GM10248 (cell line): ENCODE results near the gene ERBB3.
A peak's percentile ranks its signal among the peaks of the same experiment; 100 is the strongest.
"Not testable (repeated sequence)": the region's sequence is repeated elsewhere in the genome, so short reads cannot be mapped to it uniquely, and the experiment has no call there.

Experiments
- CTCF ChIA-PET: fragments of 300-600 bp; sonication (Branson Sonifier 250); formaldehyde crosslinking; extraction: SDS; loops from one replicate; lab custom pipeline; 2021; ENCODE audit warnings: antibody characterized with exemption; lab: Yijun Ruan, JAX
- POLR2A ChIA-PET: fragments of 350-650 bp; sonication (Branson Sonifier 250); formaldehyde crosslinking; extraction: SDS; loops from one replicate; lab custom pipeline; 2020; ENCODE audit warnings: antibody characterized with exemption; lab: Yijun Ruan, JAX
- DNase-seq: peaks from one replicate; pipeline ENCODE4 v3.0.0; 2012; ENCODE audit errors: extremely low spot score
- CTCF ChIP-seq: IDR thresholded peaks from 2 replicates; pipeline ENCODE4 v1.5.1; 2012; ENCODE audit warnings: mild to moderate bottlenecking, low read depth; ENCODE audit errors: extremely low read depth, missing control alignments, control extremely low read depth

Gene ERBB3

DNA sequence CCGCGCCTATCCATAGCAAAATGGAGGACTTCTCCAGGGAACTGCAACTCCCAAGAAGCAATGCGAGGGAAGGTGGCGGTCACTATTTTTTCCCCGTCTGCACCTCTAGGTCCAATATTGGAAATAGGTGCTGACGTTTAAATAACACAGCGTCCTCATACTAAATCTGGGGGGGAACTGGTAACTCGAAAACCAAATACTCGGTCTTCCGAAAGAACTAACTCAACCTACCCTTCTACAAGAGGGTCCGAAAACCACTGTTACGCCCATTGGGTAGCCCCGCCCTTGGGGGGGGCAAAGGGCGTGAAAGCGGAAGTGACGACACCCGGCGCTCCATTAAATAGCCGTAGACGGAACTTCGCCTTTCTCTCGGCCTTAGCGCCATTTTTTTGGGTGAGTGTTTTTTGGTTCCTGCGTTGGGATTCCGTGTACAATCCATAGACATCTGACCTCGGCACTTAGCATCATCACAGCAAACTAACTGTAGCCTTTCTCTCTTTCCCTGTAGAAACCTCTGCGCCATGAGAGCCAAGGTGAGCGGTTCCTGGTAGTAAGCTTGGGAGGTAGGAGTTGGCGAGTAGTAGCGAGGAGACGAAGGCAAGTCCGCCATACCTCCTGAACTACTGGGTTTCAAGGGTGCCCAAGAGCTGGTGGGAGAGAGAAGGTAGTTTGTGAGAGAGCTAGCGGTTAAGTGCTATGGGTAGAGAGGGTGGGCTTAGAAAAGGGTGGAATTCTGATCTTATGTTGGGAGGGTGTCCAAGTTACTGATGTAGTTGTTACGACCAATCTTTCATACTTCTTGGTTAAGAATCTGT is 36.5 kb downstream of the ERBB3 start, which contains the start of gene RPL41:
Gene RPL41, plus strand, starts transcription at position 367 of the 815 bp plus-strand sequence.
- ChIA-PET CTCF (interaction anchor here (1.1 to 14.7 kb wide), 9 partner anchors 8 to 520 kb away, joined by 3 to 243 read pairs (median 25); partner anchors contain the start of genes ESYT1, PA2G4, RNF41 and SMARCC2), POLR2A (interaction anchor here (0.6 to 5.0 kb wide), 8 partner anchors 11 to 75 kb away, joined by 3 to 56 read pairs (median 3); partner anchors contain the start of genes ESYT1 and PA2G4)
- peak; percentile 84 for DNase-seq
- TF ChIP-seq CTCF, result no peak

DNA sequence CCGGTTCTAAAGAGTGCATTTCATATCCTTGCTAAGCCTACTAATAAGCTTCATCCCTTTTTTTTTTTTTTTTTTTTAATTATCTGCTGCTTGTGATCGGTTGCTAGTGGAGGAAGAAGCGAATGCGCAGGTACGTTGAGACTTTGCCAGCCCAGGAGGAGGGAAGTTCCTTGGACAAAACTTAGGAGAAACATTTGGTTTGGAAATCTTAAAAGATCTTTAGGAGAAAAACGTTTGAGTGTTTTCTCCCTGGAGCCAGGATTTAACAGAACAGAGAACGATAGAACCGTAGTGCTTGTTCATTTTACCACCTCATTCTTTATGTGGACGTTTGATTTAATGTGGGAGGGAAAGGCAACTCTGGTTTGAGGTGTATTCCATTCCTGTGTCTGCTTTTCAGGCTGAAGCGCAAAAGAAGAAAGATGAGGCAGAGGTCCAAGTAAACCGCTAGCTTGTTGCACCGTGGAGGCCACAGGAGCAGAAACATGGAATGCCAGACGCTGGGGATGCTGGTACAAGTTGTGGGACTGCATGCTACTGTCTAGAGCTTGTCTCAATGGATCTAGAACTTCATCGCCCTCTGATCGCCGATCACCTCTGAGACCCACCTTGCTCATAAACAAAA is 37.2 kb downstream of the ERBB3 start:
- ChIA-PET POLR2A (interaction anchor here (0.6 to 5.0 kb wide), 12 partner anchors 10 to 321 kb away, joined by 3 to 56 read pairs (median 4); partner anchors contain the start of genes ESYT1, PA2G4 and SMARCC2), CTCF (interaction anchor here (1.5 to 14.7 kb wide), 11 partner anchors 9 to 520 kb away, joined by 5 to 243 read pairs (median 20); partner anchors contain the start of genes ANKRD52, ESYT1, PA2G4 and RNF41)
- DNase-seq, result not testable (repeated sequence)

DNA sequence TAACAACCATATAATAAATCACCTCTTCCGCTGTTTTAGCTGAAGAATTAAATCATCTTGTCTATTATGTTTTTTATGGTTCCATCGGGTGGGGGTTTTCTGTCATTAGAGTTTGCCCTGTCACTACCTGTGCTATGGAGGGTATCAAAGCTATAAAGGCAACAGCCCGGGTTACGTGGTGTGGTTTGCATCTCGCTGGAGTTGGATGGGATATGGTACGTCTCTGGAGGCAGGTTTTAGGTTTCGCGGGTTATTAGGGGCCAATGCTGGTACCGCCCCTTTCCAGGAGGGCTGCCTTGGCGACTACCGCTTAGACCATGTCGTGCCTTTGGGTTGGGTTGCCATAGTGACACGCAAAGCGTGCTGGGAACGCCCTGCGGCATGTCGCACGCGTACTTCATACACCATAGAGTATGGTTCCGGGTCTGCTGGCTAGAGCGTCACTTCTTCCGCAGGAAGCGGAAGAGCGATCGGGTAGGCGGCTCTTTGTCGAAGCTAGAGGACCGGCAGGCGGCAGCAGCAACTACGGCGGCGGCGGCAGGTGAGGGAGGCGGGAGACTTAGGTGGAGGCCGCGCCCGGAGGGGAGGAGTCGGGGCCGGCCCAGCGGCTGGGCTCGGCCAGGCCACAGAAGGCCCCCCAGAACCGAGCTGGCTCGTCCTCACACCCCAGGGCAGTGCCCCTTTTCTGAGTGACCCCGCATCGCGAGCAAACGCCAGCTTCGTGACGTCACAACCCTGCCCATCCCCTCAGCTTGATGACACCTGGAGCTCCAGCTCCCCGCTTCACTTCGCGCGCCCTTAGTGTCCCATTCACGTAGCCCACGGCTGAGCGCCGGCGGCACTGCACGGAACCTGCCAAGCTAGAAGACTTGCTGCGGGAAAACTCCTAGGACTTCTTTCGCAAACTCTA is 38.1 kb downstream of the ERBB3 start, which contains the start of gene ZC3H10:
Gene ZC3H10, plus strand, starts transcription at position 489 of the 910 bp plus-strand sequence. CDS start 2,297 bp downstream, outside the sequence.
- DNase-seq, result peak; percentile 93
- TF ChIP-seq CTCF, result peak; percentile 62
- POLR2A ChIA-PET, result interaction anchor here (0.6 to 5.0 kb wide), 12 partner anchors 9 to 353 kb away, joined by 3 to 56 read pairs (median 4); partner anchors contain the start of genes ANKRD52, ESYT1, PA2G4 and RNF41
- CTCF ChIA-PET, result interaction anchor here (0.7 to 14.7 kb wide), 38 partner anchors 10 to 519 kb away, joined by 3 to 243 read pairs (median 6); partner anchors contain the start of genes ANKRD52, ESYT1, MYL6 and MYL6B

DNA sequence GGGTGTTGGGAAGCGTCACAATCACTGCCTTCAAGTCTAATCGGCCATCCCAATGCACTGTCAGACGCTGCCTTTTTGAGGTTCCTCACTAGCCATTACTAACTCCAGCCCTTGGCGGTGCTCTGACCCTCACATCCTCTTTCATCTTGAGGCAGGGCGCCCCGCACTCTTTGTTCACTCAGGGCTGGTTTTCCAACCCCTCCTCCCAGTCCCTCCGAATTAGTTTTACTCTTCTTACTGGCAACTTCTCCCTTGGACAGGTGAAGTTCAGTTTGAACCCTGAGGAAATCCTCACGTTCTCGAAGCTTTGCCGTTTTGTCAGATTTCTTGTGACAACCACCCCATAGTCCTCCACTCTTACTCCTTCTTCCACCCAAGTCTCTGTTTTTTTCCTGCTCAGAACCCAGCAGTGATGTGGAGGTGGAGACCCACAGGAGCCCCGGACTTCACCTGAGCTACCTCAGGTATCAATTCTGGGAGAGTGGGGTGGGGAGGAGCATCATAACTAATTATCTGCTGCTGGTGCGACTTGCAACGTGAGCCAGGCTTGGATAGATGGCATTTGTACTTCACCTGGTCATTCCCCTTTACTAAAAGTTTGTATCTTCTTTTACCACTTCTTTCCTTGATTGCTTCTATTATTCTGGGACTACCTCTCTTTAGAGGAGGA is 38.9 kb downstream of the ERBB3 start:
- DNase-seq, result peak; percentile 34
- ChIA-PET CTCF (interaction anchor here (0.7 to 14.7 kb wide), 42 partner anchors 9 to 402 kb away, joined by 3 to 243 read pairs (median 6); partner anchors contain the start of genes ANKRD52, ESYT1, MYL6 and MYL6B), POLR2A (interaction anchor here (1.0 to 5.0 kb wide), 9 partner anchors 9 to 352 kb away, joined by 3 to 56 read pairs (median 9); partner anchors contain the start of genes ANKRD52, ESYT1, PA2G4 and RNF41)
- TF ChIP-seq CTCF, result no peak

- peak; percentile 64 for DNase-seq
- POLR2A ChIA-PET, result interaction anchor here (0.6 to 5.0 kb wide), 3 partner anchors 15 to 139 kb away, joined by 3 to 56 read pairs (median 4); partner anchors contain the start of genes ANKRD52 and PA2G4
- CTCF ChIA-PET, result interaction anchor here (0.7 to 14.7 kb wide), 37 partner anchors 8 to 380 kb away, joined by 3 to 243 read pairs (median 6); partner anchors contain the start of genes ANKRD52, COQ10A, ESYT1 and MYL6
- peak; percentile 78 for TF ChIP-seq CTCF
Measured at GRCh38 chr12:56119361-56119796, 39.4 kb downstream of the ERBB3 start.
